NT2/D1 (cell line): ENCODE data around the gene AGAP9.
"Not testable (repeated sequence)": the region's sequence is repeated elsewhere in the genome, so short reads cannot be mapped to it uniquely, and the experiment has no call there.

Experiments
- YY1 ChIP-seq: IDR thresholded peaks from 2 replicates; pipeline ENCODE4 v1.6.1; 2011; ENCODE audit not compliant: insufficient read length, insufficient read depth
- ZNF274 ChIP-seq: IDR thresholded peaks from 2 replicates; pipeline ENCODE4 v1.6.1; 2011; ENCODE audit warnings: mild to moderate bottlenecking, low read depth, low read length

DNA sequence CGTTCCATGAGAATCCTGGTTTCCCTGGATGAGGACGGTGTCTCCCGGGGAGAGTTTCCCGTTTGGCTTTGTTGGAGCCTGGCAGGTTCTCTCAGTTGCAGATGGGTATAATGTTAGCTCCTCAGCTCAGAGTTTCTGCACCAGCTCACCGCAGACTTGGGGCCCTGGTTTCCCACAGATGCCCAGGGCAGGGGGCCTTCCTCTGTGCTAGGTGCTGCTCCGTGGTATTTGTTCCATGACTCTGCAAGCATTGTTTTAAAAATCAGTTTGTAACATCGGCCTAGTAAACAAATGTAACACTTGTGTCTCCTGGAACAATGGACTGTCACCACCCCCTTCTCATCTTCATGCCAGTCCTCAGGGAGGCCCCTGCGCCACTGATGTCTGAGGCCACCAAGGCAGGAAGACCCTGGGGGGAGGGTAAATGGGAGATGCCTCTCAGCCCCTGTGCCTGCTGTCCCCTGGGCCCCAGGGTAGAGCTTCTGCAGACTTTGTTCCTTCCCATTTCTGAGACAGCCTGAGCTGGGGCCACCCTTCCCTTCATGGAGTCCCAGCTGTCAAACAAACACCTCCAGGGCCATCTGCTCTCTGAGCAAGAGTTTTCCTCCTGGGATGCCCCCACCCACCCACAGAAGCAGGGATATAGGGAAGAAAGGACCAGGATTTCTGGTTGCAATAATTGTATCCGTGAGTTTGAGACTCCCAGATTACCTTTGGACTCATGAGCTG, 67.9 kb downstream of the AGAP9 start:
- TF ChIP-seq ZNF274, YY1: not testable (repeated sequence)
